ENCODE data around the gene IDUA.

DNA sequence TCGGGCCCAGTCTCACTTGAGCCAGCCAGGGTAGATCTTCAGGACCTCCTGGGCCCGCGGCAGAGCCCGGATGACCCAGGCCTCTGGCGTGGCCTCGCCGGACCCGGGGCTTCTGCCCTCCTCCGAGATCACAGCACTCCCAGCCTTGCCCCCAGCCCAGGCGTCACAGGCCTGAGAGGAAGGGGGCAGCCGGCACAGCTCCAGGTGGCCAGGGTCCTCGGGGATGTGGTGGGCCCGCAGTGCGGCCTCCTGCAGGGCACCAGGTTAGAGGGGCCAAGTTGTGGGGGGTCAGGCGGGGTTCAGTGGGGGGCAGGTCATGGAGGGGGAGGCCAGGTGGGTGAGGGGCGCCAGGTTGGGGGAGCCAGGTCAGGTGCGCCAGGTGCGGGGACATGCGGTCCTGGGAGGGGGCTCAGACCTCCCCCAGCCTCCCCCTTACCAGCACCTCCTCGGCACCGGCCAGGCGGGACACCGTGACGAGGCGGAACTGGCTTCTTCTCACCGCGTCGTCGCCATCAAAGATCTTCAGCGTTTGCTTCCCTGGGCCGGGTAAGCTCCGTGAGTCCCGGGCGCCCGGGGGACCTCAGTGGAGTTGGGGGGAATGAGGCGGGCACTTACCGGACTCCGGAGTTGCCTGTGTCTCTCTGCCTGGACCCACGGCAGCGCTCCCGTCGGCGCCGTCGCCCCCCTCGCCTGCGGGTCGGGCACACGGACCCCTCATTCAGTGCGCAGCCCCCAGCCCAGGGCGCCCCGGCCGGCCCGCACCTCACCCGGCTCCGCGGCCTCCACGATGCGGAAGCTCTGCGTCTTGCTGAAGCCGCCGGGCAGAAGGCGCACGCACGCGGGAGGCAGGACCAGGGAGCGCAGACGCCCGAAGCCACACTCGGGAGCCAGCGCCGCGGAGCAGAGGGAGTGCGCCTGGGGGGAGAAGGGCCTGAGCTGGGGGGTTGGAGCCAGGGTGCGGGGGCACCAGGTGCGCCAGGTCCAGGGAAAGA, 19.4 kb upstream of the IDUA start:
- TF ChIP-seq, protein P1, sequence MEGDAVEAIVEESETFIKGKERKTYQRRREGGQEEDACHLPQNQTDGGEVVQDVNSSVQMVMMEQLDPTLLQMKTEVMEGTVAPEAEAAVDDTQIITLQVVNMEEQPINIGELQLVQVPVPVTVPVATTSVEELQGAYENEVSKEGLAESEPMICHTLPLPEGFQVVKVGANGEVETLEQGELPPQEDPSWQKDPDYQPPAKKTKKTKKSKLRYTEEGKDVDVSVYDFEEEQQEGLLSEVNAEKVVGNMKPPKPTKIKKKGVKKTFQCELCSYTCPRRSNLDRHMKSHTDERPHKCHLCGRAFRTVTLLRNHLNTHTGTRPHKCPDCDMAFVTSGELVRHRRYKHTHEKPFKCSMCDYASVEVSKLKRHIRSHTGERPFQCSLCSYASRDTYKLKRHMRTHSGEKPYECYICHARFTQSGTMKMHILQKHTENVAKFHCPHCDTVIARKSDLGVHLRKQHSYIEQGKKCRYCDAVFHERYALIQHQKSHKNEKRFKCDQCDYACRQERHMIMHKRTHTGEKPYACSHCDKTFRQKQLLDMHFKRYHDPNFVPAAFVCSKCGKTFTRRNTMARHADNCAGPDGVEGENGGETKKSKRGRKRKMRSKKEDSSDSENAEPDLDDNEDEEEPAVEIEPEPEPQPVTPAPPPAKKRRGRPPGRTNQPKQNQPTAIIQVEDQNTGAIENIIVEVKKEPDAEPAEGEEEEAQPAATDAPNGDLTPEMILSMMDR (IDR thresholded peaks at IDR 0.05; ENCODE audit: insufficient read depth, low read length, poor library complexity, severe bottlenecking), result no peak
- no peak for TF ChIP-seq EZH2phosphoT487 (conservative IDR thresholded peaks at IDR 0.05; ENCODE audit: low read length)

Data from SU-DHL-6 (cell line).